ENCODE data around the gene KIF6.

DNA sequence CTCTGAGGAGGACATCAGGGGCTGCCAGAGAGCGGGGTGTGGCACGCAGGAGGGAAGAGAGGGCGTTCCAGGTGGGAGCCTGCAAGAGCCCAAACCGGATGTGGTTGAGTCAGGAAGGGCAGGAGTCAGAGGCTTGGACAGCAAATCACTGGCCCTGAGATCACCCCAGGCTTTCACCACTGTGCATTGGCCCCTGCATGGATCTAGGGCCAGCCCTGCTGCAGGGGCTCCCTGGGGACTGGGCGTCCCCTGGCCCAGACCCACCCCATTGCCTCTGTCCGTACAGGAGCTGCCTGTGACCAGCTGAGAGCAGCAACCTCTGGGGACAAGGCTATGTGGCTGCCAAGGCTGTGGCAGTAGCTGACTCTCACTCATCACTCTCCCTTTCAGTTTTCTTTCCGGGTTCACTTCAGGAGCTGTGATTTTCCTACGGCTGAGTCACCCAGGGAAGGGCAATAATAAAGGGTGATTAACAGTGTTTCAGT lies 444.9 kb downstream of the KIF6 start:
- no peak for TF ChIP-seq POLR2A (IDR thresholded peaks at IDR 0.05; ENCODE audit: borderline replicate concordance, extremely low read depth, insufficient read depth, insufficient read length)
- TF ChIP-seq RAD21 (IDR thresholded peaks at IDR 0.05; ENCODE audit: low read depth) = no peak
- TF ChIP-seq, protein P1, sequence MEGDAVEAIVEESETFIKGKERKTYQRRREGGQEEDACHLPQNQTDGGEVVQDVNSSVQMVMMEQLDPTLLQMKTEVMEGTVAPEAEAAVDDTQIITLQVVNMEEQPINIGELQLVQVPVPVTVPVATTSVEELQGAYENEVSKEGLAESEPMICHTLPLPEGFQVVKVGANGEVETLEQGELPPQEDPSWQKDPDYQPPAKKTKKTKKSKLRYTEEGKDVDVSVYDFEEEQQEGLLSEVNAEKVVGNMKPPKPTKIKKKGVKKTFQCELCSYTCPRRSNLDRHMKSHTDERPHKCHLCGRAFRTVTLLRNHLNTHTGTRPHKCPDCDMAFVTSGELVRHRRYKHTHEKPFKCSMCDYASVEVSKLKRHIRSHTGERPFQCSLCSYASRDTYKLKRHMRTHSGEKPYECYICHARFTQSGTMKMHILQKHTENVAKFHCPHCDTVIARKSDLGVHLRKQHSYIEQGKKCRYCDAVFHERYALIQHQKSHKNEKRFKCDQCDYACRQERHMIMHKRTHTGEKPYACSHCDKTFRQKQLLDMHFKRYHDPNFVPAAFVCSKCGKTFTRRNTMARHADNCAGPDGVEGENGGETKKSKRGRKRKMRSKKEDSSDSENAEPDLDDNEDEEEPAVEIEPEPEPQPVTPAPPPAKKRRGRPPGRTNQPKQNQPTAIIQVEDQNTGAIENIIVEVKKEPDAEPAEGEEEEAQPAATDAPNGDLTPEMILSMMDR (IDR thresholded peaks at IDR 0.05 in 2 of 3, conservative IDR thresholded peaks at IDR 0.05 in 1 of 3; ENCODE audit: borderline replicate concordance in 1 of 3, insufficient read depth in 1 of 3, low read depth in 2 of 3, low read length in 2 of 3) = no peak
- TF ChIP-seq SP1 (IDR thresholded peaks at IDR 0.05; ENCODE audit: low read depth) = peak; percentile 79
